NOMO-1 treated with dmso at 0.1 percent for 144 hours (cell line): ENCODE measurements around the gene PRLR.
"Not testable (repeated sequence)": the region's sequence is repeated elsewhere in the genome, so short reads cannot be mapped to it uniquely, and the experiment has no call there.

Experiments used
- DNase-seq: peaks from one replicate; lab custom pipeline; 2025; ENCODE audit not compliant: unreplicated experiment; lab: John Stamatoyannopoulos, UW

The PRLR gene

GRCh38 chr5:35133186-35133585 is 97.1 kb downstream of the PRLR start:
- no peak for DNase-seq

GRCh38 chr5:35131723-35132122 is 98.6 kb downstream of the PRLR start:
- no peak for DNase-seq

- DNase-seq, result no peak
Measured at GRCh38 chr5:35129921-35130485, 100.3 kb downstream of the PRLR start.

- DNase-seq, result no peak
Measured at GRCh38 chr5:35129276-35129675, 101.0 kb downstream of the PRLR start.

GRCh38 chr5:35127006-35127405 is 103.3 kb downstream of the PRLR start:
- no peak for DNase-seq

GRCh38 chr5:35125746-35126145 is 104.5 kb downstream of the PRLR start:
- no peak for DNase-seq

- no peak for DNase-seq
Measured at GRCh38 chr5:35124932-35125331, 105.4 kb downstream of the PRLR start.

- DNase-seq, result no peak
Measured at GRCh38 chr5:35122819-35123218, 107.5 kb downstream of the PRLR start.

GRCh38 chr5:35120715-35121114 is 109.6 kb downstream of the PRLR start:
- no peak for DNase-seq

- no peak for DNase-seq
Measured at GRCh38 chr5:35117967-35118366, 112.3 kb downstream of the PRLR start.

GRCh38 chr5:35115920-35116319 is 114.4 kb downstream of the PRLR start:
- no peak for DNase-seq

GRCh38 chr5:35114698-35115097 is 115.6 kb downstream of the PRLR start:
- DNase-seq, result no peak

- DNase-seq, result no peak
Measured at GRCh38 chr5:35112300-35112699, 118.0 kb downstream of the PRLR start.

GRCh38 chr5:35104550-35104949 is 125.7 kb downstream of the PRLR start:
- not testable (repeated sequence) for DNase-seq

- DNase-seq, result no peak
Measured at GRCh38 chr5:35103637-35104299, 126.5 kb downstream of the PRLR start.

GRCh38 chr5:35101720-35102119 is 128.6 kb downstream of the PRLR start:
- not testable (repeated sequence) for DNase-seq

GRCh38 chr5:35101016-35101415 is 129.3 kb downstream of the PRLR start:
- DNase-seq, result no peak

GRCh38 chr5:35098214-35098613 is 132.1 kb downstream of the PRLR start:
- no peak for DNase-seq

GRCh38 chr5:35096932-35097331 is 133.4 kb downstream of the PRLR start:
- DNase-seq, result no peak

GRCh38 chr5:35096216-35096615 is 134.1 kb downstream of the PRLR start:
- DNase-seq, result no peak

- no peak for DNase-seq
Measured at GRCh38 chr5:35095366-35095765, 134.9 kb downstream of the PRLR start.

- no peak for DNase-seq
Measured at GRCh38 chr5:35094948-35095347, 135.3 kb downstream of the PRLR start.

GRCh38 chr5:35092703-35093102 is 137.6 kb downstream of the PRLR start:
- DNase-seq, result no peak
